Measurements from ENCODE around the gene P2RX6. TPM values are rescaled to one million over a fixed set of nuclear protein-coding genes. Genes with fewer than 3 reads are reported as not detected.

Gene P2RX6
- total and polyA plus RNA-seq, 4 donors, result 0.05 to 0.59 (median 0.33) TPM

DNA sequence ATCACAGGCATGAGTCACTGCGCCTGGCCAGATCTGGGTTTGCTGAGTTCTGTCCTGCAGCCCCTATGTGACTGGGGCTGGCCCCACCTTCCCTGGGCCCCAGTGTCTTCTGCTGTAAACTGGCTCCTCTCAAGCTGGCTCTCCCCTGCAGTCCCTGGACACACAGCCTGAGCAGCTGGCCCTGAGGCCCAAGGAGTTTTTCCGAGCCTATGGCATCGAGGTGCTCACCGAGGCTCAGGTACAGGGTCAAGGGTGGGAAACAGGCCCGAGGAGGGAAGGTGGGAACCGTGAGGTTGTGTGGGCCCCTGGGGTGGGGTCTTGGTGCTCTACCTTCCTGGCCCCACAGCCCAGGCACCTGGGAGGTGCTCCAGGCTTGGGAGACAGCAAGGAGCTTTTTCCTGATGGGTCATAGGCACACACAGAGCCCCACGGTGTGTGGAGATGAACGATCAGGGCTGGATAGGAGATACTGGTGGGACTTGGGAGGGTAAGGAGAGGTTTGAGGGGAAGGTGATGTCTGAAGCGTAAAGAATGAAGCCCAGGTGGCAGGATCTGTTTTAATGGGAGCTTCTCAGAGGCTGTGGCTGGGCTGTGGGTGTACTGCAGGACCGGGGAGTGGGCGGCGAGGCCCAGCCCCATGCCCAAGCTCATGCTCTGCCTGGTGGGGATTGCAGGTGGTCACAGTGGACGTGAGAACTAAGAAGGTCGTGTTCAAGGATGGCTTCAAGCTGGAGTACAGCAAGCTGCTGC is 39.2 kb upstream of the P2RX6 start:
- TF ChIP-seq EGR1 (IDR thresholded peaks at IDR 0.05; ENCODE audit: low read depth in 2 of 2), result no peak
- no peak for TF ChIP-seq SP1 (IDR thresholded peaks at IDR 0.05)
- no peak for TF ChIP-seq YY1 (IDR thresholded peaks at IDR 0.05)
- TF ChIP-seq, protein P1, sequence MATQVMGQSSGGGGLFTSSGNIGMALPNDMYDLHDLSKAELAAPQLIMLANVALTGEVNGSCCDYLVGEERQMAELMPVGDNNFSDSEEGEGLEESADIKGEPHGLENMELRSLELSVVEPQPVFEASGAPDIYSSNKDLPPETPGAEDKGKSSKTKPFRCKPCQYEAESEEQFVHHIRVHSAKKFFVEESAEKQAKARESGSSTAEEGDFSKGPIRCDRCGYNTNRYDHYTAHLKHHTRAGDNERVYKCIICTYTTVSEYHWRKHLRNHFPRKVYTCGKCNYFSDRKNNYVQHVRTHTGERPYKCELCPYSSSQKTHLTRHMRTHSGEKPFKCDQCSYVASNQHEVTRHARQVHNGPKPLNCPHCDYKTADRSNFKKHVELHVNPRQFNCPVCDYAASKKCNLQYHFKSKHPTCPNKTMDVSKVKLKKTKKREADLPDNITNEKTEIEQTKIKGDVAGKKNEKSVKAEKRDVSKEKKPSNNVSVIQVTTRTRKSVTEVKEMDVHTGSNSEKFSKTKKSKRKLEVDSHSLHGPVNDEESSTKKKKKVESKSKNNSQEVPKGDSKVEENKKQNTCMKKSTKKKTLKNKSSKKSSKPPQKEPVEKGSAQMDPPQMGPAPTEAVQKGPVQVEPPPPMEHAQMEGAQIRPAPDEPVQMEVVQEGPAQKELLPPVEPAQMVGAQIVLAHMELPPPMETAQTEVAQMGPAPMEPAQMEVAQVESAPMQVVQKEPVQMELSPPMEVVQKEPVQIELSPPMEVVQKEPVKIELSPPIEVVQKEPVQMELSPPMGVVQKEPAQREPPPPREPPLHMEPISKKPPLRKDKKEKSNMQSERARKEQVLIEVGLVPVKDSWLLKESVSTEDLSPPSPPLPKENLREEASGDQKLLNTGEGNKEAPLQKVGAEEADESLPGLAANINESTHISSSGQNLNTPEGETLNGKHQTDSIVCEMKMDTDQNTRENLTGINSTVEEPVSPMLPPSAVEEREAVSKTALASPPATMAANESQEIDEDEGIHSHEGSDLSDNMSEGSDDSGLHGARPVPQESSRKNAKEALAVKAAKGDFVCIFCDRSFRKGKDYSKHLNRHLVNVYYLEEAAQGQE (IDR thresholded peaks at IDR 0.05), result no peak
- no peak for TF ChIP-seq FOXA2 (IDR thresholded peaks at IDR 0.05)
- TF ChIP-seq NR2F2 (IDR thresholded peaks at IDR 0.05), result no peak
- no peak for TF ChIP-seq JUND (IDR thresholded peaks at IDR 0.05)
- no peak for TF ChIP-seq RXRA (IDR thresholded peaks at IDR 0.05)
- TF ChIP-seq FOXA1 (IDR thresholded peaks at IDR 0.05), result no peak
- TF ChIP-seq, protein P2, sequence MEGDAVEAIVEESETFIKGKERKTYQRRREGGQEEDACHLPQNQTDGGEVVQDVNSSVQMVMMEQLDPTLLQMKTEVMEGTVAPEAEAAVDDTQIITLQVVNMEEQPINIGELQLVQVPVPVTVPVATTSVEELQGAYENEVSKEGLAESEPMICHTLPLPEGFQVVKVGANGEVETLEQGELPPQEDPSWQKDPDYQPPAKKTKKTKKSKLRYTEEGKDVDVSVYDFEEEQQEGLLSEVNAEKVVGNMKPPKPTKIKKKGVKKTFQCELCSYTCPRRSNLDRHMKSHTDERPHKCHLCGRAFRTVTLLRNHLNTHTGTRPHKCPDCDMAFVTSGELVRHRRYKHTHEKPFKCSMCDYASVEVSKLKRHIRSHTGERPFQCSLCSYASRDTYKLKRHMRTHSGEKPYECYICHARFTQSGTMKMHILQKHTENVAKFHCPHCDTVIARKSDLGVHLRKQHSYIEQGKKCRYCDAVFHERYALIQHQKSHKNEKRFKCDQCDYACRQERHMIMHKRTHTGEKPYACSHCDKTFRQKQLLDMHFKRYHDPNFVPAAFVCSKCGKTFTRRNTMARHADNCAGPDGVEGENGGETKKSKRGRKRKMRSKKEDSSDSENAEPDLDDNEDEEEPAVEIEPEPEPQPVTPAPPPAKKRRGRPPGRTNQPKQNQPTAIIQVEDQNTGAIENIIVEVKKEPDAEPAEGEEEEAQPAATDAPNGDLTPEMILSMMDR (IDR thresholded peaks at IDR 0.05; ENCODE audit: low read depth, low read length, missing input control), result no peak
- TF ChIP-seq HNF4A (conservative IDR thresholded peaks at IDR 0.05), result no peak
- TF ChIP-seq, protein P3, sequence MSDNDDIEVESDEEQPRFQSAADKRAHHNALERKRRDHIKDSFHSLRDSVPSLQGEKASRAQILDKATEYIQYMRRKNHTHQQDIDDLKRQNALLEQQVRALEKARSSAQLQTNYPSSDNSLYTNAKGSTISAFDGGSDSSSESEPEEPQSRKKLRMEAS (IDR thresholded peaks at IDR 0.05), result no peak
- TF ChIP-seq, protein P4, sequence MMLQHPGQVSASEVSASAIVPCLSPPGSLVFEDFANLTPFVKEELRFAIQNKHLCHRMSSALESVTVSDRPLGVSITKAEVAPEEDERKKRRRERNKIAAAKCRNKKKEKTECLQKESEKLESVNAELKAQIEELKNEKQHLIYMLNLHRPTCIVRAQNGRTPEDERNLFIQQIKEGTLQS (IDR thresholded peaks at IDR 0.05), result no peak
- TF ChIP-seq GABPA (IDR thresholded peaks at IDR 0.05 in 1 of 2, conservative IDR thresholded peaks at IDR 0.05 in 1 of 2), result no peak
- no peak overlapping the region for H3K9ac ChIP-seq (ENCODE audit: low read depth in 1 of 2, low read length in 2 of 2)
- no peak for DNase-seq (ENCODE audit: low spot score)
- no peaks in the 10 kb centered on the region for H3K9me3 ChIP-seq (ENCODE audit: control insufficient read depth in 4 of 4, low read length in 3 of 4)
- 87% methylated on average over 14 of the region's 14 CpGs for WGBS
- peaks cover 7 to 15% (median 10%) of the 10 kb centered on the region in 4 donors for H3K4me1 ChIP-seq (ENCODE audit: control insufficient read depth in 4 of 4, insufficient read depth in 4 of 4, low read length in 3 of 4)
- H3K36me3 ChIP-seq (ENCODE audit: control insufficient read depth in 4 of 4, insufficient read depth in 3 of 4, low read depth in 1 of 4, low read length in 3 of 4), result no peaks in the 10 kb centered on the region
- no peak overlapping the region for H3K27ac ChIP-seq (ENCODE audit: low read depth in 1 of 2, low read length in 2 of 2)
- H3K4me3 ChIP-seq (ENCODE audit: low read depth in 1 of 3, low read length in 3 of 3), result no peak overlapping the region
- H3K27me3 ChIP-seq (ENCODE audit: control insufficient read depth in 4 of 4, insufficient read depth in 4 of 4, low read length in 3 of 4), result no peaks in the 10 kb centered on the region

DNA sequence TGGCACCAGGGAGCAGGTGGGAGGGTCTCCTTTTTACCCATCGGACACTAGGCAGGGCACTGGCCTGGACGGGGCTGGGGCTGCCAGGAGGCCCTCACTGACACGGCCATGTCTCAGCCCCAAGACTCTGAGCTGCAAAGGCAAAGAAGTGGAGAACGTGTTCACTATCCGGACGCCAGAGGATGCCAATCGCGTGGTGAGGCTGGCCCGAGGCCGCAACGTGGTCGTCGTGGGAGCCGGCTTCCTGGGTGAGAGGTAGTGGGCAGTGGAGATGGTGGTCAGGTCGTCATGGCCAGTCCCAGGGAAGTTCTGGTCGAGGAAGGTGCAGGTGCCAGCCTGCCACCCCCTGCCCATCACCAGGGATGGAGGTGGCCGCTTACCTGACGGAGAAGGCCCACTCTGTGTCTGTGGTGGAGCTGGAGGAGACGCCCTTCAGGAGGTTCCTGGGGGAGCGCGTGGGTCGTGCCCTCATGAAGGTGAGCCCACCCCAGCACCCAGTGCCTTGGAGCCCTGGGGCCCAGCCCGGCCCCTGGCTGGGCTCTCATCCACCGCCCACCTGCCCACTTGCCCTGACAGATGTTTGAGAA is 38.6 kb upstream of the P2RX6 start:
- no peak overlapping the region for H3K27ac ChIP-seq (ENCODE audit: low read depth in 1 of 2, low read length in 2 of 2)
- H3K4me1 ChIP-seq (ENCODE audit: control insufficient read depth in 4 of 4, insufficient read depth in 4 of 4, low read length in 3 of 4), result peaks cover 7 to 21% (median 15%) of the 10 kb centered on the region in 4 donors
- H3K9ac ChIP-seq (ENCODE audit: low read depth in 1 of 2, low read length in 2 of 2), result no peak overlapping the region
- 87% methylated on average over 24 of the region's 24 CpGs for WGBS
- H3K4me3 ChIP-seq (ENCODE audit: low read depth in 1 of 3, low read length in 3 of 3), result no peak overlapping the region
- H3K9me3 ChIP-seq (ENCODE audit: control insufficient read depth in 4 of 4, low read length in 3 of 4), result no peaks in the 10 kb centered on the region
- no peaks in the 10 kb centered on the region for H3K36me3 ChIP-seq (ENCODE audit: control insufficient read depth in 4 of 4, insufficient read depth in 3 of 4, low read depth in 1 of 4, low read length in 3 of 4)
- no peaks in the 10 kb centered on the region for H3K27me3 ChIP-seq (ENCODE audit: control insufficient read depth in 4 of 4, insufficient read depth in 4 of 4, low read length in 3 of 4)
- no peak for DNase-seq (ENCODE audit: low spot score)
- TF ChIP-seq FOXA1 (IDR thresholded peaks at IDR 0.05) (no peak), JUND (IDR thresholded peaks at IDR 0.05) (no peak), SP1 (IDR thresholded peaks at IDR 0.05) (no peak), YY1 (IDR thresholded peaks at IDR 0.05) (no peak), FOXA2 (IDR thresholded peaks at IDR 0.05) (no peak), HNF4A (conservative IDR thresholded peaks at IDR 0.05) (no peak), HNF4G (IDR thresholded peaks at IDR 0.05) (no peak)
- TF ChIP-seq, protein P5, sequence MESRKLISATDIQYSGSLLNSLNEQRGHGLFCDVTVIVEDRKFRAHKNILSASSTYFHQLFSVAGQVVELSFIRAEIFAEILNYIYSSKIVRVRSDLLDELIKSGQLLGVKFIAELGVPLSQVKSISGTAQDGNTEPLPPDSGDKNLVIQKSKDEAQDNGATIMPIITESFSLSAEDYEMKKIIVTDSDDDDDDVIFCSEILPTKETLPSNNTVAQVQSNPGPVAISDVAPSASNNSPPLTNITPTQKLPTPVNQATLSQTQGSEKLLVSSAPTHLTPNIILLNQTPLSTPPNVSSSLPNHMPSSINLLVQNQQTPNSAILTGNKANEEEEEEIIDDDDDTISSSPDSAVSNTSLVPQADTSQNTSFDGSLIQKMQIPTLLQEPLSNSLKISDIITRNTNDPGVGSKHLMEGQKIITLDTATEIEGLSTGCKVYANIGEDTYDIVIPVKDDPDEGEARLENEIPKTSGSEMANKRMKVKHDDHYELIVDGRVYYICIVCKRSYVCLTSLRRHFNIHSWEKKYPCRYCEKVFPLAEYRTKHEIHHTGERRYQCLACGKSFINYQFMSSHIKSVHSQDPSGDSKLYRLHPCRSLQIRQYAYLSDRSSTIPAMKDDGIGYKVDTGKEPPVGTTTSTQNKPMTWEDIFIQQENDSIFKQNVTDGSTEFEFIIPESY (IDR thresholded peaks at IDR 0.05), result no peak
- TF ChIP-seq, protein P1 (IDR thresholded peaks at IDR 0.05), result no peak
- TF ChIP-seq, protein P4 (IDR thresholded peaks at IDR 0.05), result no peak
- TF ChIP-seq, protein P3 (IDR thresholded peaks at IDR 0.05), result no peak
